Bronchus fibroblast of lung (primary cell): Measurements from ENCODE around the gene PTPN4. TPM values are rescaled to one million over a fixed set of nuclear protein-coding genes. Genes with fewer than 3 reads are reported as not detected.

ENCODE experiments used
- total RNA-seq: library from RNA; depleted of rRNA; stranded (reverse); fragments of >200 nt; gene quantifications from 2 replicates; pipeline ENCODE4 v1.2.3, GENCODE V29; 2015

The PTPN4 gene, protein sequence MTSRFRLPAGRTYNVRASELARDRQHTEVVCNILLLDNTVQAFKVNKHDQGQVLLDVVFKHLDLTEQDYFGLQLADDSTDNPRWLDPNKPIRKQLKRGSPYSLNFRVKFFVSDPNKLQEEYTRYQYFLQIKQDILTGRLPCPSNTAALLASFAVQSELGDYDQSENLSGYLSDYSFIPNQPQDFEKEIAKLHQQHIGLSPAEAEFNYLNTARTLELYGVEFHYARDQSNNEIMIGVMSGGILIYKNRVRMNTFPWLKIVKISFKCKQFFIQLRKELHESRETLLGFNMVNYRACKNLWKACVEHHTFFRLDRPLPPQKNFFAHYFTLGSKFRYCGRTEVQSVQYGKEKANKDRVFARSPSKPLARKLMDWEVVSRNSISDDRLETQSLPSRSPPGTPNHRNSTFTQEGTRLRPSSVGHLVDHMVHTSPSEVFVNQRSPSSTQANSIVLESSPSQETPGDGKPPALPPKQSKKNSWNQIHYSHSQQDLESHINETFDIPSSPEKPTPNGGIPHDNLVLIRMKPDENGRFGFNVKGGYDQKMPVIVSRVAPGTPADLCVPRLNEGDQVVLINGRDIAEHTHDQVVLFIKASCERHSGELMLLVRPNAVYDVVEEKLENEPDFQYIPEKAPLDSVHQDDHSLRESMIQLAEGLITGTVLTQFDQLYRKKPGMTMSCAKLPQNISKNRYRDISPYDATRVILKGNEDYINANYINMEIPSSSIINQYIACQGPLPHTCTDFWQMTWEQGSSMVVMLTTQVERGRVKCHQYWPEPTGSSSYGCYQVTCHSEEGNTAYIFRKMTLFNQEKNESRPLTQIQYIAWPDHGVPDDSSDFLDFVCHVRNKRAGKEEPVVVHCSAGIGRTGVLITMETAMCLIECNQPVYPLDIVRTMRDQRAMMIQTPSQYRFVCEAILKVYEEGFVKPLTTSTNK
- 13.2 and 17.5 TPM in 2 replicates for total RNA-seq

DNA sequence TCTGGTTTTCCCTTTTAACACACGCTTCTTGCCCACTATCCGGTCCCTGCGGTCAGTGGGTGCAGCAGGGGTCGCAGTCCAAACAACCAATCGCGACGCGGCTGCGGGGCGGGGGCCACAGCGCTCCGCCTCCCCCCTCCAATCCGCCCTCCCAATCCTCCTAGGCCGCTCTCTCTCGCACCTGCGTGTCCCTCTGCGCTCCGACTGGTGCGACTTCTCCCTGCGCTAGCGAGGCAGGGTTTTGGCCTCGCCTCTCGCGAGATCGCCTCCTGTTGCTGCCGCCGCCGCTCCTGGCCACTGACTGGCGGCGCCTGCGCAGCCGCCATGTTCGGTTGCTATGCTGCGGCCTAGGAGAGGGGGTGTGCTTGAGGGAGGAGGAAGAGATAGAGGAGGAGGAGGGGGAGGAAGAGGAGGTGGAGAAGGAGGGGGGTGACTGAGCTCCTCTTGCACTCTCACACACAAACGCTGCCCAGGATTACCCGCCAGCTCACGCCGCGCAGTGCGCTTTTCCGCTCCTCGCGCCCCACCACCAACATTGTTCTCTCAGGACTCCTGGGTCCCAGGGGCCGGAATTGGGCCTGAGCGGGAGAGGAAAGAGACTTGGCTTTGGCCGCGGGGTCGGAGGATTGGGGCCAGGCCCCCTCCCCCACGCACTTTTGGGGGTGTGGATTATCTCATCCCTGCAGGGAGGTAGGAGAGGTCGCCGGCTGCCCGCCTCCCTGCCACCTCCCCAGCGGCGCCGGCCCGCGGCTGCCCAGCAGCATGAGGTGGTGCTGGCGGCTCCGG, at the start of gene PTPN4:
Gene PTPN4, plus strand, starts transcription at position 472 of the 786 bp plus-strand sequence. CDS start 49,932 bp downstream, outside the sequence.

DNA sequence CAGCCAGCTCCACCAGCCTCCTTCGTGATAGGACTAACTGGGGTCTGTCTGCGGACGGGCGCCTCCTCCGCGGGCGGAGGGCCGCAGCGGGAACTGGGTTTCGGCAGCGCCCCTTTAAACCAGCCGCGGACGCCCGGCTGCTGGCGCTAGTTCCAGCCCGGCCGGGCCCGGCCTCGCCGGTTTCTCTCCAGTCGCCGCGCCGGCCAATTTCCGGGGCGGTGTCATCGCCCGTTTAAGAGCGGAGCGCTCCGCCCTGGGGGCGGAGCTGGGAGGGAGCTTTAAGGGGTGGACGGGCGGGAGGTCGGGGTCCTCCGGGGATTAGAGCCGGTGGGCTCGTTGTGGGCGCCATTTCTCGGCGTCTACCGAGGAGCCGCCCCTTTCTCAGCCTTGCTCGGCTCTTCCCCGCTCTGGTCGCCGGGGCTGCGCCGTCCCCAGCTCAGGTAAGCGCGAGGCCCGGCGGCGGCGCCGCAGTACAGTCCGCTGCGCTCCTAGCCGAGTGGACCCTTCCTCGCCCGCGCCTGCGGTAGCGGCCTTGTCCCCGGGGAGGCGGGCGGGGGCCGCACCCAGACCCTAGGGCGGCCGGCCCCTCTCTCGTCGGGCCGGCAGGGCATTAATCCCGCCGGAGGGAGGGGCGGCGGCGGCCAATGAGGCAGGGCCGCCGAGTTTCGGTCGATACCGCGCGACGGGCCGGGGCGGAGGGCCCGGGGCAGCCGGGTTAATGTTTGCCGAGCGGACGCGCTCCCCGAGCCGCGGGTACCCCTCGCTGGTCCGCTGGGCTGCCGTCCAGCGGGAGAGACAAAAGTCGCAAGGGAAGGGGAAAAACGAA, 253.3 kb downstream of the PTPN4 start, which contains the start of gene EPB41L5:
Gene EPB41L5, plus strand, starts transcription at position 307 of the 826 bp plus-strand sequence. CDS start 6,008 bp downstream, outside the sequence.

Other genes starting within 250 kb of the PTPN4 start
- not detected in 2 replicates for gene SCTR, start 235.4 kb upstream of the PTPN4 start, total RNA-seq
- not detected in 2 replicates for gene CFAP221, start 215.5 kb upstream of the PTPN4 start, total RNA-seq
- 15.3 and 16.5 TPM in 2 replicates for gene TMEM177, start 80.7 kb upstream of the PTPN4 start, total RNA-seq